Large intestine (tissue), 3 donors: ENCODE measurements around the gene BCAT1. TPM values are rescaled to one million over a fixed set of nuclear protein-coding genes. Genes with fewer than 3 reads are reported as not detected.
A peak's percentile ranks its signal among the peaks of the same experiment; 100 is the strongest.
"Not testable (repeated sequence)": the region's sequence is repeated elsewhere in the genome, so short reads cannot be mapped to it uniquely, and the experiment has no call there.

Experiments
- DNase-seq, 2 donors: peaks; one replicate each; pipeline versions ENCODE4 v3.0.0 to v3.0.0-alpha.2; 2013
- H3K27ac ChIP-seq: one replicate; pipeline ENCODE4 v1.5.1; 2013; ENCODE audit warnings: low read length
- H3K27me3 ChIP-seq: 2 replicates; pipeline ENCODE4 v1.6.1; 2013; ENCODE audit warnings: low read length; ENCODE audit not compliant: control insufficient read depth, insufficient read depth
- H3K36me3 ChIP-seq: 2 replicates; pipeline ENCODE4 v1.6.1; 2013; ENCODE audit warnings: low read length; ENCODE audit not compliant: control insufficient read depth, insufficient read depth
- H3K4me1 ChIP-seq: one replicate; pipeline ENCODE4 v1.6.1; 2013; ENCODE audit warnings: low read length; ENCODE audit not compliant: control insufficient read depth, insufficient read depth
- H3K4me3 ChIP-seq: one replicate; pipeline ENCODE4 v1.5.1; 2013; ENCODE audit warnings: low read length
- H3K9me3 ChIP-seq: one replicate; pipeline ENCODE4 v1.6.1; 2013; ENCODE audit warnings: mild to moderate bottlenecking, low read depth, low read length, moderate library complexity; ENCODE audit not compliant: control insufficient read depth
- WGBS: methylation state at CpG from one replicate; pipeline ENCODE4 v1.1.5; 2013; ENCODE audit warnings: low lambda C conversion rate; ENCODE audit not compliant: insufficient coverage; 5-methylcytosine and 5-hydroxymethylcytosine counted together
- polyA plus RNA-seq: library from polyadenylated mRNA; unstranded; fragments of 120-200 nt; gene quantifications from one replicate; pipeline ENCODE4 v1.2.1, GENCODE V29; 2013

Gene BCAT1
- polyA plus RNA-seq, 1 donor = 6.1 TPM

DNA sequence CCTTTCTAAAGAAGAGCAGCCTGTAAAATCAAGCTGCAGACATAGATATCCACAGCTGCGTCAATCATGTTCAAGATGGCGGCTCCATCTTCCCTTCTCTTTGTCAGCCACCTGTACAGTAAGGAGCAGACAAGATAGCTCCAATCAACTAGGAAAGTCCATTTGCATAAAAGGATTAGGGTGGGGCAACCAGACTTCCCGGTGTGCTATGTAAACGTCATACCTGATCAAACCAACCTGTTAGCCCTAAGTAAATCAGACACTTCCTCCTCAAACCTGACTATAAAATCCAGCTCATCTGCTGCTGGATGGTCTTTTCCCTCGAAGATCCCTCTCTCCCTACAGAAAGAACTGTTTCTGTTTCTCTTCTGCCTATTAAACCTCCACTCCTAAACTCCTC, 60.1 kb downstream of the BCAT1 start:
- Histone ChIP-seq H3K9me3 (no peaks in the 10 kb centered on the region), H3K4me3 (no peak overlapping the region), H3K36me3 (no peaks in the 10 kb centered on the region), H3K27me3 (no peaks in the 10 kb centered on the region), H3K27ac (no peak overlapping the region), H3K4me1 (no peaks in the 10 kb centered on the region)
- no CpG with 5 or more reads among the region's 5 CpGs for WGBS
- no peak for DNase-seq

DNA sequence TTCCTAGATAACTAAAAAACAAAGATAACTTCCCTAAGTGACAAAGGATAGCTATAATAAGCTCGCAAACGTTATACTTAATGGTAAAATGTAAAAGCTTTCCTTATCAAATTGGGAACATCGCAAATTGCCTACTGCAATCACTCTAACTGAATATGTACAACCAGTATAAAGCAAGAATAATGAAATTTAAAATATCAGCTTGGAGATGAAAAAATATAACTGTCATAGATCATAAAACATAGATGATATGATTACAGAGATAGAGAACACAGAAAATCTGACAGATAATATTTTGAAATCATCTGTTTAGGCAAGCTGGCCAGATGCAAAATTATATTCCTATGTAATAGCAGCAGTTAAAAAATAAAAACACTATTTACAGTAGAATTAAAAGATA, 64.0 kb downstream of the BCAT1 start:
- WGBS = 94% methylated on average over 2 of the region's 3 CpGs
- H3K27me3 ChIP-seq = no peaks in the 10 kb centered on the region
- no peak overlapping the region for H3K4me3 ChIP-seq
- no peaks in the 10 kb centered on the region for H3K4me1 ChIP-seq
- no peaks in the 10 kb centered on the region for H3K36me3 ChIP-seq
- DNase-seq = no peak
- H3K27ac ChIP-seq = no peak overlapping the region
- no peaks in the 10 kb centered on the region for H3K9me3 ChIP-seq

DNA sequence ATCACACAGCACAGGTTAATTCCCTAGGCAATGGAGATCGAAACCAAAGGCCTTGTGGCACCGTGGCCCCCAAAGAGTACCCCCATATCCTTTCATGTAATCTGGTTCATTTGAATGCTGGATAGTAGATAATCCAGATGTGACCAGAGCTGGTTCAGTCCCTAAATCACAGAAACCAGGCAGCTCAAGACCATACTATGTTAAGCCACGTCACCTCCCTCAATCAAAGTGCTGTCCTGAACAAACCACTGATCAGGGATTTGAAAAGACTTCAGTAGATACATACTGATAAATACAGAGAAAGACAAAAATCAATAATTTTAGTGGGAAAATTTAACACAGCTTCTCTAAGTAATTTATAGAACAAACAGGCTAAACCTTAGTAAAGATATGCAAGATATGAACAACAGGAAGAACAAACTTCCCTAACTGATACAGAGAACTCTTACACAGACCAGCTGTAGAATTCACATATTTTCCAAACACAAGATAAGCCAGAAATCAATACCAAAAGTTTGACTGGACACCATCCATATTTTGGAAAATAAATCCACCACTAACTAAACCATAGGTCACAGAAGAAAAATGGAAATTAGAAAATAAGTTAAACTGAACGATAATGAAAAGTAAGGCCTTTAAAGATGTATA, 67.1 kb downstream of the BCAT1 start:
- WGBS = 100% methylated on average over 1 of the region's 4 CpGs
- no peak overlapping the region for H3K27ac ChIP-seq

DNA sequence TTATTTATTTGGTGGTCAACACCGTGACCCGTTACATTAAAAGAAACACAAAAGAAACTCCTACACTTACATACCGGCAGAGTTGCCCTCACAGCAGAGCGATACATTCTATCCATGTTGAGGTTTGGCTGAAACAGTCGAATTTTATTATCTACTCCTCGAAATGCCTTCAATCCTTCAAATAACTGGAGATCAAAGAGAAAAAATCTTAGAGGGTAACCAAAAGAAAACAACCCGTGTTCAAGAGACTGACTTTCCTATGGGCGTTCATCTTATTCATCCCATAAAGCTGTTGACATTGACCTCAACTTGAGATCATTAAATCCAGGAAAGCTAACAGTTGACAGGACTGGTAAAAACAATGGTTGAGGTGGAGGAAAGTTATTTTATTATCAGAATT, 67.7 kb downstream of the BCAT1 start:
- Histone ChIP-seq H3K36me3 (no peaks in the 10 kb centered on the region), H3K27ac (no peak overlapping the region), H3K4me1 (no peaks in the 10 kb centered on the region), H3K27me3 (no peaks in the 10 kb centered on the region), H3K4me3 (no peak overlapping the region), H3K9me3 (no peaks in the 10 kb centered on the region)
- 100% methylated on average over 2 of the region's 8 CpGs for WGBS
- DNase-seq = no peak

More for the DNA sequence above, 67.1 kb downstream of the BCAT1 start:
- H3K36me3 ChIP-seq = no peaks in the 10 kb centered on the region
- H3K4me3 ChIP-seq = no peak overlapping the region
- H3K27me3 ChIP-seq = no peaks in the 10 kb centered on the region
- no peak for DNase-seq
- H3K9me3 ChIP-seq = no peaks in the 10 kb centered on the region
- no peaks in the 10 kb centered on the region for H3K4me1 ChIP-seq

DNA sequence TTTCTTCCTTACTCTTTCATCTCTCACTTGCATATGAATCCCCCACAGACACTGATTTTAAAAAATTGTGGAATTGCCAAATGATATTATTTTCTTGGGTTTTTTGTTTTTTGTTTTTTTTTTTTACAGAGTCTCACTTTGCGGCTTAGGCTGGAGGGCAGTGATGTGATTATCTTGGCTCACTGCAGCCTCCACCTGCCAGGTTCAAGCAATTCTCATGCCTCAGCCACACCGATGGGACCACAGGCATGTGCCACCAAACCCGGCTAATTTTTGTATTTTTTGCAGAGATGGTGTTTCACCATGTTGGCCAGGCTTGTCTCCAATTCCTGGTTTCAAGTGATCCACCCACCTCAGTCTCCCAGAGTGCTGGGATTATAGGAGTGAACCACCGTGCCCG, 68.2 kb downstream of the BCAT1 start:
- no peak overlapping the region for H3K4me3 ChIP-seq
- WGBS = no CpG with 5 or more reads among the region's 5 CpGs
- no peaks in the 10 kb centered on the region for H3K9me3 ChIP-seq
- H3K36me3 ChIP-seq = no peaks in the 10 kb centered on the region
- no peak overlapping the region for H3K27ac ChIP-seq
- H3K27me3 ChIP-seq = no peaks in the 10 kb centered on the region
- H3K4me1 ChIP-seq = no peaks in the 10 kb centered on the region
- DNase-seq = no peak

DNA sequence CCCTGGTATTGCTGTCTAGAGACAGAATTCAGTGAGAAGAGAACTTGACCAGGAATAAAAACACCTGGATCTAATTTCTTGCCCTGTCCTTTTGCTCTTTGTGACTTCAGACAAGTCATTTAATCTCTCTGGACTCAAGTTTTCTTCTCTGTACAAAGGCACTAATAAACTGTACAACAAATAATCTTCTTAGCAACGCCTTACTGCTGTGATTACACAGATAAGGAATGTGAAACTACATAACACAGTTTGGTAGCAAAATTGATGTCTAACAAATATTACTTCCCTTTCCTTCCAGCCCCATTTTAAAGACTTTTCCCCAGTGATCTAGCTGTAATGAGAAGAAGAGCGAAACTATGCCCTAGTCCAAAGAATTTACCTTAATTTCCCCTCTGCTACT, 69.3 kb downstream of the BCAT1 start:
- no peak for DNase-seq
- no CpG with 5 or more reads among the region's 2 CpGs for WGBS
- Histone ChIP-seq H3K36me3 (no peaks in the 10 kb centered on the region), H3K4me3 (no peak overlapping the region), H3K27ac (no peak overlapping the region), H3K9me3 (no peaks in the 10 kb centered on the region), H3K27me3 (no peaks in the 10 kb centered on the region), H3K4me1 (no peaks in the 10 kb centered on the region)

DNA sequence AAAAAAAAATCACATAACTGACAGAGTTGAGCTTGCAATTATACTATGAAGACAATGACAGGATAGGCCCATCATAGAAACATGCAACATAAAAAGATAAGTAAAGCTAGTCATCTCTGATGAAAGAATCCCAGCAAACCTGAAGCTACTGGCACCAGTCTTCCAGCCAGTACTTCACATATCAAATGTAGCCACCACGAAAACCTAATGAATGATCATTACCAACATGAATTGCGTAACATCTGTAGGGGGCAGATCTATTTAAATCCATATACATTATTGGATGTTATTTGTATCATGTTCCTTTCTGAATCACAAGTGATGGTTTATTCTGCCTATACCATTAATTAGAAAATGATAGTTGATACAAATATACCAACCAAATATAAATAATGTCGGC, 73.9 kb downstream of the BCAT1 start:
- Histone ChIP-seq H3K9me3 (no peaks in the 10 kb centered on the region), H3K36me3 (no peaks in the 10 kb centered on the region)
- 100% methylated on average over 1 of the region's 3 CpGs for WGBS

DNA sequence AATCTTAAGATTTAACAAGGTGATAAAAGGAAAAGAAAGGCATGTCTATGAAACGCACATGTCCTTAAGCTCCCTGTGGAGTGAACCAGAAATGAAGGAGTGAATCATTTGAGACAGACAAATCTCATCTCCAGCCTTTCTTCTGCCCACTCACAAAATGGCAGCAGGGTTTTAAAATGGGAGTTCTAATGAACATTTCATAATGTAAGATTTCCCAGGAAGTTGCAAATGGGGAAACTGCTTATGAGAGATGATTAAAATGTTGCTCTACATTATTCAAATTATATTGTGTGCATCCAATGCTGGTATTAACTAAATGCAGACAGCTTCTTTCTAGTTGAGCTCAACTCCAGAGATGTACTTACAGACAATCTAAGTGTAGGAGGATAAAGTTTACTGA, 76.7 kb downstream of the BCAT1 start:
- Histone ChIP-seq H3K4me1 (no peaks in the 10 kb centered on the region), H3K4me3 (no peak overlapping the region), H3K9me3 (no peaks in the 10 kb centered on the region), H3K27me3 (no peaks in the 10 kb centered on the region), H3K27ac (no peak overlapping the region), H3K36me3 (no peaks in the 10 kb centered on the region)
- WGBS = no CpG with 5 or more reads among the region's 1 CpG
- DNase-seq = no peak

More for the DNA sequence above, 73.9 kb downstream of the BCAT1 start:
- DNase-seq = no peak
- H3K27ac ChIP-seq = no peak overlapping the region
- no peaks in the 10 kb centered on the region for H3K27me3 ChIP-seq
- no peak overlapping the region for H3K4me3 ChIP-seq
- H3K4me1 ChIP-seq = no peaks in the 10 kb centered on the region

DNA sequence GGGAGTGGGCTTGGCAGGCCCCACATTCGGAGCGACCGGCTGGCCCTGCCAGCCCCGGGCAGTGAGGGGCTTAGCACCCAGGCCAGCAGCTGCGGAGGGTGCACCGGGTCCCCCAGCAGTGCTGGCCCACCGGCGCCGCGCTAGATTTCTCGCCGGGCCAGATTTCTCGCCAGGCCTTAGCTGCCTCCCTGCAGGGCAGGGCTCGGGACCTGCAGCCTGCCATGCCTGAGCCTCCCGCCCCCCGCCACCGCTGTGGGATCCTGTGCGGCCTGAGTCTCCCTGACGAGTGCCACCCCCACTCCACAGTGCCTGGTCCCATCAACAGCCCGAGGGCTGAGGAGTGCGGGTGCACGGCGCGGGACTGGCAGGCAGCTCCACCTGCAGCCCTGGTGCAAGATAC, 82.8 kb downstream of the BCAT1 start:
- not testable (repeated sequence) for H3K36me3 ChIP-seq, H3K4me3 ChIP-seq, H3K27me3 ChIP-seq, H3K27ac ChIP-seq, DNase-seq, H3K9me3 ChIP-seq, H3K4me1 ChIP-seq
- WGBS = no CpG with 5 or more reads among the region's 24 CpGs

DNA sequence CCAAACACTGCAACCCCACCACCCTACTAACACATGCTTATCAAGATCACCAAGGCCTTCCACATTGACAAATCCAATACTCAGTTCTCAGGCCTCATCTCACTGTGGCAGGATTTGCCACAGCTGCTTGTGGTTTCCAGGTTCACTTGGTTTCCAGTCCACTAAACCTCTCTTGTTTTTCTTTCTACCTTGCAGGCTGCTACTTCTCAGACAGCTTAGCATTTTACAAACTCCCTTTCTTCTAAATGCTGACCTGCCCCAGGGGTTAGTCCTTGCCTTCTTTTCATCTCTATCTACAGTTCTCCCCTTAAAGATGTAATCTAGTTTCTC, 84.1 kb downstream of the BCAT1 start:
- no peaks in the 10 kb centered on the region for H3K27me3 ChIP-seq
- DNase-seq = no peak
- no peaks in the 10 kb centered on the region for H3K36me3 ChIP-seq
- no peak overlapping the region for H3K27ac ChIP-seq
- H3K4me1 ChIP-seq = no peaks in the 10 kb centered on the region
- peaks cover 8% of the 10 kb centered on the region for H3K9me3 ChIP-seq
- H3K4me3 ChIP-seq = no peak overlapping the region

DNA sequence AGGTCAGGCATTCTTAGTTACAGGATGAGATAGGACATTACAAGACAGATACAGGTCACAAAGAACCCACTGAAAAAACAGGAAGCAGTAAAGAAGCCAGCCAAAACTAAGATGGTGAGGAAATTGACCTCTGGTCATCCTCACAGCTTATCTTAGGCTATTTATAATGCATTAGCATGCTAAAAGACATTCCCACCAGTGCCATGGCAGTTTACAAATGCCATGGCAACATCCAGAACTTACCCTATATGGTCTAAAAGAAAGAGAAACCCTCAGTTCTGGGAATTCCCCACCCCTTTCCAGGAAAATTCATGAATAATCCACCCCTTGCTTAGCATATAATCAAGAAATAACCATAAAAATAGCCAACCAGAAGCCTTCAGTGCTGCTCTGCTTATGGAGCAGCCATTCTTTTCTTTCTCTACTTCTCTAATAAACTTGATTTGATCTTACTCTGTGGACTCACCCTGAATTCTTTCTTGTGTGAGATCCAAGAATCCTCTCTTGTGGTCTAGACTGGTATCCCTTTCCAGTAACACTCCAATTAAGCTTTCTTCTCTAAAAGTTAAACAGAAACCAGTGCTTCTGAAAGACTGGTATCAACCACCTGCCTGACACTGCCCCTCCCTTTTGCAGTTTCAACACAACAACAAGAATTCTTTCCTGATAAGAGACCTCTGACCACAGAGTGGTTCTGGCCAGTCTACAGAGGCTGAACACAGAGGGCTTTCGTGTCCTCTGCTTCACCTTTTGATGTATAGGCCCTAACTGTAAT, 86.9 kb downstream of the BCAT1 start:
- H3K4me3 ChIP-seq = no peak overlapping the region
- H3K27me3 ChIP-seq = no peaks in the 10 kb centered on the region
- no peak overlapping the region for H3K27ac ChIP-seq
- WGBS = no CpG with 5 or more reads among the region's 1 CpG
- no peaks in the 10 kb centered on the region for H3K36me3 ChIP-seq
- DNase-seq = peak in 1 of 2 donors; percentile 21
- peaks cover 8% of the 10 kb centered on the region for H3K9me3 ChIP-seq
- no peaks in the 10 kb centered on the region for H3K4me1 ChIP-seq
